Measurements from ENCODE around the gene USP49. TPM values are rescaled to one million over a fixed set of nuclear protein-coding genes. Genes with fewer than 3 reads are reported as not detected.

USP49 gene
- total and polyA plus RNA-seq, 8 donors, result 0.50 to 26.3 (median 4.6) TPM

GRCh38 chr6:41941280-41942066, 46.3 kb upstream of the USP49 start, which contains the start of gene CCND3:
Gene CCND3, minus strand, starts transcription at chr6:41941808. Its CDS starts 159 bp downstream, at chr6:41941649.
- intact Hi-C loops (cut with DNase I; ENCODE audit: low total_unique reads), result no loop called here
- Histone ChIP-seq H3K9me3 (no peaks in the 10 kb centered on the region), H3K27me3 (no peaks in the 10 kb centered on the region), H3K36me3 (peaks cover 0 to 14% (median 6%) of the 10 kb centered on the region in 4 donors), H3K4me1 (peaks cover 29 to 57% (median 53%) of the 10 kb centered on the region in 4 donors), H3K4me3 (peak within 1 kb of the TSS; percentile 66 to 90 (median 84)), H3K27ac (peak within 1 kb of the TSS; percentile 83 to 91 (median 89))
- no peak for TF ChIP-seq POLR2A (IDR thresholded peaks at IDR 0.05)
- TF ChIP-seq EP300 (IDR thresholded peaks at IDR 0.05), result no peak
- TF ChIP-seq POLR2AphosphoS5 (IDR thresholded peaks at IDR 0.05), result peak; percentile 32 to 71 (median 42)
- 0 to 1% (median 0%) methylated on average over 18 to 85 of the region's 87 CpGs for WGBS, 5 donors
- peak; percentile 92 to 97 for DNase-seq

- no peaks in the 10 kb centered on the region for H3K27me3 ChIP-seq
- peak overlapping the region; percentile 83 to 91 (median 89) for H3K27ac ChIP-seq
- WGBS, 5 donors, result 0 to 1% (median 0%) methylated on average over 24 to 38 of the region's 38 CpGs
- DNase-seq, result peak; percentile 44 to 78
- H3K4me1 ChIP-seq, result peaks cover 29 to 64% (median 60%) of the 10 kb centered on the region in 4 donors
- intact Hi-C loops (cut with DNase I; ENCODE audit: low total_unique reads), result no loop called here
- peaks cover 1 to 19% (median 13%) of the 10 kb centered on the region in 4 donors for H3K36me3 ChIP-seq
- peak overlapping the region; percentile 66 to 90 (median 84) for H3K4me3 ChIP-seq
- H3K9me3 ChIP-seq, result no peaks in the 10 kb centered on the region
- no peak for TF ChIP-seq POLR2A (IDR thresholded peaks at IDR 0.05)
- no peak for TF ChIP-seq EP300 (IDR thresholded peaks at IDR 0.05)
- TF ChIP-seq CTCF (IDR thresholded peaks at IDR 0.05), result no peak
- no peak for TF ChIP-seq POLR2AphosphoS5 (IDR thresholded peaks at IDR 0.05)
These were observed 45.6 kb upstream of the USP49 start for GRCh38 chr6:41940759-41941279.

- intact Hi-C loops (cut with DNase I; ENCODE audit: low total_unique reads), result loop anchor here (10.0 kb wide), 1 partner anchor 105 kb away; no protein-coding TSS in a partner anchor
- peak overlapping the region; percentile 2 to 91 (median 89) for H3K27ac ChIP-seq
- peaks cover 29 to 71% (median 64%) of the 10 kb centered on the region in 4 donors for H3K4me1 ChIP-seq
- H3K27me3 ChIP-seq, result no peaks in the 10 kb centered on the region
- DNase-seq, result peak; percentile 27 to 69
- peaks cover 8 to 26% (median 20%) of the 10 kb centered on the region in 4 donors for H3K36me3 ChIP-seq
- H3K9me3 ChIP-seq, result no peaks in the 10 kb centered on the region
- no peak for TF ChIP-seq POLR2AphosphoS5 (IDR thresholded peaks at IDR 0.05)
- no peak for TF ChIP-seq EP300 (IDR thresholded peaks at IDR 0.05)
- TF ChIP-seq POLR2A (IDR thresholded peaks at IDR 0.05), result no peak
- TF ChIP-seq CTCF (IDR thresholded peaks at IDR 0.05), result no peak
- H3K4me3 ChIP-seq, result peak overlapping the region; percentile 66 to 90 (median 84)
- WGBS, 5 donors, result 12 to 21% (median 12%) methylated on average over 12 to 27 of the region's 27 CpGs
These were observed 44.9 kb upstream of the USP49 start for GRCh38 chr6:41939848-41940758.

GRCh38 chr6:41939176-41939847, 44.1 kb upstream of the USP49 start:
- H3K27me3 ChIP-seq, result no peaks in the 10 kb centered on the region
- TF ChIP-seq CTCF (IDR thresholded peaks at IDR 0.05) (no peak), EP300 (IDR thresholded peaks at IDR 0.05) (no peak), POLR2AphosphoS5 (IDR thresholded peaks at IDR 0.05) (no peak), POLR2A (IDR thresholded peaks at IDR 0.05) (no peak)
- peaks cover 29 to 75% (median 65%) of the 10 kb centered on the region in 4 donors for H3K4me1 ChIP-seq
- no peaks in the 10 kb centered on the region for H3K9me3 ChIP-seq
- H3K36me3 ChIP-seq, result peaks cover 14 to 34% (median 28%) of the 10 kb centered on the region in 4 donors
- H3K4me3 ChIP-seq, result peak overlapping the region in 2 of 4 donors; percentile 21 to 86
- peak overlapping the region in 4 of 5 donors; percentile 89 to 91 (median 90) for H3K27ac ChIP-seq
- intact Hi-C loops (cut with DNase I; ENCODE audit: low total_unique reads), result loop anchor here (10.0 kb wide), 1 partner anchor 105 kb away; no protein-coding TSS in a partner anchor
- 53 to 66% (median 56%) methylated on average over 10 to 11 of the region's 11 CpGs for WGBS, 5 donors
- DNase-seq, result peak; percentile 30 to 61

All from stomach (tissue), 9 donors.